Measurements from ENCODE around the gene PTGES. TPM values are rescaled to one million over a fixed set of nuclear protein-coding genes. Genes with fewer than 3 reads are reported as not detected.

PTGES gene
- total and polyA plus RNA-seq, 2 experiments from 2014 or later = 2.8 to 3.6 TPM

- H3K36me3 Mint-ChIP-seq (ENCODE audit: low read depth) = no peaks in the 10 kb centered on the region
- H3K27me3 Mint-ChIP-seq (ENCODE audit: insufficient read depth, low read depth, poor library complexity) = peaks cover 20% of the 10 kb centered on the region
- H3K4me1 Mint-ChIP-seq = peaks cover 5% of the 10 kb centered on the region
- no peak overlapping the region for H2AFZ ChIP-seq
- TF ChIP-seq ZNF331 (CRISPR knock-in tag; IDR thresholded peaks at IDR 0.05; ENCODE audit: low read depth) (no peak), CTCF (conservative IDR thresholded peaks at IDR 0.05; ENCODE audit: low read depth in 2 of 2) (no peak), REST (IDR thresholded peaks at IDR 0.05; ENCODE audit: unreplicated experiment) (no peak), ETS1 (IDR thresholded peaks at IDR 0.05) (no peak), ZNF114 (CRISPR knock-in tag; IDR thresholded peaks at IDR 0.05) (no peak), JUNB (IDR thresholded peaks at IDR 0.05; ENCODE audit: unreplicated experiment) (no peak), NANOG (IDR thresholded peaks at IDR 0.05; ENCODE audit: borderline replicate concordance) (no peak), EZH2phosphoT487 (IDR thresholded peaks at IDR 0.05; ENCODE audit: unreplicated experiment) (no peak), CREB1 (CRISPR knock-in tag; IDR thresholded peaks at IDR 0.05; ENCODE audit: low read depth) (no peak), STAT1 (IDR thresholded peaks at IDR 0.05; ENCODE audit: unreplicated experiment) (no peak), EZH2 (IDR thresholded peaks at IDR 0.05; ENCODE audit: low read depth, unreplicated experiment) (no peak), POLR2AphosphoS5 (IDR thresholded peaks at IDR 0.05; ENCODE audit: low read depth) (no peak)
- H3K4me3 Mint-ChIP-seq = no peak overlapping the region
- no peaks in the 10 kb centered on the region for H3F3A ChIP-seq (replicated peaks; ENCODE audit: low read depth)
- no peaks in the 10 kb centered on the region for H3K27me3 ChIP-seq (ENCODE audit: insufficient read depth)
- no peaks in the 10 kb centered on the region for H3K79me2 ChIP-seq (replicated peaks; ENCODE audit: insufficient read depth)
- ATAC-seq (no peak), DNase-seq (ENCODE audit: low spot score) (no peak)
- H3K4me2 ChIP-seq = no peak overlapping the region
- H3K4me1 ChIP-seq (ENCODE audit: insufficient read depth) = no peaks in the 10 kb centered on the region
- H3K9me3 Mint-ChIP-seq = no peaks in the 10 kb centered on the region; the same call in 2 of the 3 replicates
- no peaks in the 10 kb centered on the region for H3K36me3 ChIP-seq (ENCODE audit: insufficient read depth)
- no peaks in the 10 kb centered on the region for H4K20me1 ChIP-seq (replicated peaks; ENCODE audit: insufficient read depth)
- no peak overlapping the region for H3K27ac Mint-ChIP-seq
- H3K27ac ChIP-seq (ENCODE audit: low read depth) = no peak overlapping the region
- no peaks in the 10 kb centered on the region for H3K9me2 ChIP-seq (ENCODE audit: insufficient read depth)
- H3K4me3 ChIP-seq = no peak overlapping the region
Observed at GRCh38 chr9:129740666-129741464, 12.0 kb downstream of the PTGES start.

Data from GM23338 (cell line).